NK-92 (cell line): ENCODE data around the gene WWC1.

Experiments used
- DNase-seq: peaks from one replicate; lab custom pipeline; 2025; ENCODE audit not compliant: unreplicated experiment; lab: John Stamatoyannopoulos, UW

Gene WWC1

DNA sequence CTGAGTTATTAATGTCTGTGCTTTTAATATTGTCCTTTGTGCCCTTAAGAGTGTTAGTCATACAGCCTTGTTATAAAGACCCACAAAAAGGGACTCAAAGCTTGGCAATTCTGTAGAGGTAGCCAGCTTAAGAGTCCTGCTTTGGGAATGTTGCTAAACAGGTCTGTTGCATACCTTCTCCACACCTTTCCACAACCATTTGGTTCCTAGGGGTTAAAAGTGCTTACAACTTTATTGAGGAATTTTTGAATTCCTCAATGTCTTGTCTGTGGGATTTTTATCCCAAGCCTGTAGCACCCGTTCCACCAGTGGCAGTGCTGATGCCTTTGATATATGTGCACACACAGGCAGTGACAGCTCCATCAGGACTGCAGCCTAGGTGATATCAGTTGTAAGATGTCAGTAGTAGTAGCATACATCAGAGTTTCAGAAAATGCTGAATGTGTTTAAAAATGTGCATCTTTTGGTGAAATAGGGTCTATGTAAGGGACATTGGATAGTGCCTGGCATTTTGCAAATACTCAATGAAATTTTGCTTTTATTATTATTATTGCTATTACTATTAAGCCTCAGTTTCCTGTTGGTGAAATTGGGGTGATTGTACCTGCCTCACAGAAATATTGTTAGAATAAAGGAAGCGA is 68.5 kb downstream of the WWC1 start:
- DNase-seq: no peak

DNA sequence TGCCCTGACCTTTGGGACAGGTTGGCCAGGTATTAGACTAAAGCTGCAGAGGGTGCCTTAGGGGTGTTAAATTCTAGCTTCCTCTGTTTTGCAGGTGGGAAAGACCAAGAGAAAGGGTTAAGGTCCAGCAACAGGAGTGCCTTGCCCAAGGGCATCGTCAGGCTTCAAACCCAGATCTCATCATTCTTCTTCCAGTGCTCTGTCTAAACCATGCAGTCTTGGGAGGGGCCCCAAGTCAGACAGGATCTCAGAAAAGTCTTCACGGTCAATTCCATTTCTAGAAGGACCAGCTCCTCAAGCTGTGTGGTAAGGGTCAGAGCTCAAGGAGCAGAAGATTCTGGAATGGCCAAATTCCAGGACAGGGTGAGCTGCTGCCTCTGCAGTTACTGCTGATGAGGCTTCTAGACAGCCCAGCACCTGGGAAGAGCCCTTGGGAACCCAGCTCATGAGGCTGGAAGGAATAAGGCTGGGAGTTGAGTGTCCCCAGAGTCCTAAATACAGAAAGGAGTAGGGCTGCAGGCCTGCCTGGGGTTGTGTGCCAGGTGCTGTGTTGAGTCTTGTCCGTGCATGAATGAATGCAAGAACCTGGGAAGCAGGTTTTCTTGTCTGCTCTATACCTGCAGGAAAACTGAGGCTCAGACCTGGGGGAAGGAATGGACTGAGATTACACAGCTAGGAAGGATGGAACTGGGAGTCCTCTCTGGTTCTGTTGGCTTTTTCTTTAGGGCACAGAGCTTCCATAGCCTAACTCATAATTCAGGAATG is 69.3 kb downstream of the WWC1 start:
- no peak for DNase-seq

DNA sequence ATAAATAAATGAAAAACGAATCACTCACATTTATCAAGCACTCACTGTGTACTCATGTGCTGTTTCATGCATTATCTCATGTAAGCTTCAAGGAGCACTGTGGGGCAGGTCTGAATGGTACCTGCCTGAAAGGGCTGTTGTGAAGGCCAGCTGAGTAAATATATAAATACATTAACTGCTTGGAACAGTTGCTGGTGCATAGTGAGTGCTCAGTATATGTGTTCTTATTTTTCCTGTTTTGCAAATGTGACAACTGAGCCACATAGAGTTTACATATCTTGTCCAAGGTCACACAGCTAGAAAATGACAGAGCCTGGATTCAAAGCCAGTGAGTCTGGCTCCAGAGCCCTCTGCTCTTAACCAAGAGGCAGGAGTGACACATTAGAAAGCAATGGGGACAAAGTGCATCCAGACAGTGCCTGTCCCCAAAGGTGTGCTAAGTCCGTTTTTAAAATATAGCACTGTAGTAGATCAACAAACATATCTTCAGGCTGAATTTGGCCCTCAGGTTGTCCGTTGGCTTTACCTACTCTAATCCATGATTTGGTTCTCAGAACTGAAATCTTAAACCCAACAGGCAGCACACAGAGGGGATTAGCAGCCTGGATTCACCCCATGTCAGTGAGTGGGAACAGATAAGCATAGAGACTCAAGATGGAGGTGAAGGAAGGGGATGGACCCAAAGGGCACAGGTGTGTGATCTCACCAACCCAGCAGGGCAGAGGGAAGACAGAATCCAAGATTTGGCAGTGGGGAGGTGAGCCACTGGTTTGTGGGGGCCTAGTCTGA is 70.8 kb downstream of the WWC1 start:
- DNase-seq: no peak

DNA sequence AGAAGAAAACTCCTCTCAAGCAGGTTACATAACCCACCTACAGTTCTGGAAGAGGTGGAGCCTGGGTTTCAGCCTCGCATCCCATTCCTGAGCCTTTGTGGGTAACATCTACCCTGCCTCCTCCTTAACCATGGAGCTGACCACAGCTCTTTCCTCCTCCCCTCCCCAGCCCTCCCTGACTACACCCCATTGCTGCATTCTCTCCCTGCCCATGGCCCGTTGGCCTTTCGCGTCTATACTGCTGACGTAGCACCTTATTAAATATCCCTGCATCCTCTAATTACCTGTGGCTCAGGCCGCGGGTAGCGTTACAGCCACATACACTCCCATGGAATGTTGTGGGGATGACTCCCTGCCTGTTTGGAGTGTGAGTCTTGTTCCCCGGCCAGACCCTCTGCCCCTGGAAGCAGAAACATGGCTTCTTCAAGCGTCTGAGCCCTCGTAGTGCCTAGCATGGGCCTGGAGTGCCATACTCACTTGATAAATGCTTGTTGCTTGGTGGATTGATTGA is 72.8 kb downstream of the WWC1 start:
- DNase-seq: no peak

DNA sequence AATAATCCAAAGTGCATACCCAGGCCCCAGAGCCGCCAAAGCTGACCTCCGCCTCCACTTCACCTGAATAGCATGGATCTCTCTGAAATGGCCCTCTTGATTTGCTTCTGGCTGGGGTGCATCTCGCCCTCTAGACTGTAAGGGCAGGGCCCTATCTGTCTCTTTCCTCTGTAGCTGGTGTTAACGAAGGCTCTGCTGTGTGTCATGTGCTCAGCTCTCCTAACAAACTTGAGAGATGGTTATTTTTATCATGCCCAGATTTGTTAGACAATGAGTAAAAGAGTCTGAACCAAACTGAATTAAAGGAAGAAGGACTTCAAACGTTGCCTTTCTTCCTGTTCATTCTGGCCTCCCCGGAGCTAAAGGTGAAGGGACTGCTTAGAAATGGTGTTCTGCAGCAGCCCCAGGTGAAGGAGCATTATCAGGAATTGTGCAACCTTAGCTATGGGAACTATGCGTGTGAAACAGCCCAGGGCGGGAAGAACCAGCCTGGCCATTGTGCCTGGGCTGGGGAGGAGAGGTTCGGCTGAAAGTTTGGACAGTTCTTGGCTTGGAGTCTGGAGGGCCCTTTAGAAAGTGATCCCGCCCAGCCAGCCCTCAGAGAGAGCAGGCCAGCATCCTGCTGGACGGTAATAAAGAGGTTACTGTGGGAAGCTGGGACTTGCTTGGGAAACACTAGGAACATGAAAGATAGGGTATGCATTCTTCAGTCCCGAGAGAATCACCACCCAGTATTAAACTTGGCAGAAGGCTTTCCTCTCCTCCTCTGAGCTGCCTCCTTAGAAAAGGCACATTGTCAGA is 73.5 kb downstream of the WWC1 start:
- DNase-seq: no peak

DNA sequence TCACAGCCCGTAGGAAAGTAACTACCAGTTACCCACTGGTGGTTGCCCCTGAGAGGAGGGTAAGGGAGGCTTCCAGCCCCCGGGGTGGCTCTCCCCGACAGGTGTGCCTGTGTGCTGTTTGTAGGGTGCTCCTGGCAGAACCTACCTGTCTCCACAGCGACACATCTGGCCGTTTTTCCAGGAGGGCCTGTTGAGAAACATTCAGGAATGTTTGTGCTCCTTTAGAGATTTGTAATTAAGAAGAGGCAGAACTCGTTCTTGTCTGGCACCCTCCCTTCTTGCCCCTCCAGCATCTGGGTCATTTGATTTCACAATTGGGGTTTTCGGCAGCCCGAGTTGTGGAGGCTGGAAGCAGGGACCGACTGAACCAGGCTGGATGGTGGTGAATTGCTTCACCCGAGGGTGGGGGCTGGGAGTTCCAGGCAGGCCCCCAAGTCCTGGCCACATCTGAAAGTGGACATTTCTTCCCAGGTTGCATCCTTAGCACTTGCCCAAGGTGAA is 74.2 kb downstream of the WWC1 start:
- DNase-seq: no peak

DNA sequence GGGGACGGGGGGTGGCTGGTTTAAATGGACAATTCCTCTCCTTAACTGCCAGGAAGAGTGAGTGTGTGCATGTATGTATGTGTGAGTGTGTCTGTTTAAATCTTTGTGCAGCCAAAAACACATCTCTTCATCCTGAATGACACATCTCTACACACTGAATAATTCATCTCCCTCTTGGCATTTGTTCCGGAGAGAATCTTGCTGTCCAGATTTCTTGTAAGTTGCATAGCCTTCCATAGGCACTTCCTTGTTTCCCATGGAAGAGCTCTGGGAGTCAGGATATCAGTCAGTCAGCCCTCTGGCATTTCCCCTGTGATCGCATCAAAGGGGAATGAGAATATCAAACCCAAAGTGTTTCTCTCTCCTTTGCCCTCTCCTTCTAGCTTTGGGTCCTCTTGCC is 74.7 kb downstream of the WWC1 start:
- no peak for DNase-seq

DNA sequence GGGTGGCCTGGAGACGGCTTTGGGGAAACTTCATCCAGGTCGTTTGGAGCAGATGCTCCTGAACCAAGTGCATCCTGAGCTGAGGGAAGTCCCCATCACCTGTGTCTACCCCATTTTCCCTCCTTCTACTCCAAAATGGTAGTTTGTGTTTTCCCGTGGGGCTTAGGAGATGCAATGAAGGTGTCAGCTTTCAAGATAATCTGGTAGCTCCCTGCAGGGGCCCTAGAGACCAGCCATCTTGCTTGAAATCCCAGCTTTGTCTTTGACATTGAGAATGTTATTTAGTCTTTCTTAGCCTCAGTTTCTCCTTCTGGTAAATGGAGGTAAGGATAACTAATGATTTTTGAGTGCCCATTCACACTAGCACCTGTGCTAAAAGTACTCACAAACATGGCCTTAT is 77.4 kb downstream of the WWC1 start:
- no peak for DNase-seq

DNA sequence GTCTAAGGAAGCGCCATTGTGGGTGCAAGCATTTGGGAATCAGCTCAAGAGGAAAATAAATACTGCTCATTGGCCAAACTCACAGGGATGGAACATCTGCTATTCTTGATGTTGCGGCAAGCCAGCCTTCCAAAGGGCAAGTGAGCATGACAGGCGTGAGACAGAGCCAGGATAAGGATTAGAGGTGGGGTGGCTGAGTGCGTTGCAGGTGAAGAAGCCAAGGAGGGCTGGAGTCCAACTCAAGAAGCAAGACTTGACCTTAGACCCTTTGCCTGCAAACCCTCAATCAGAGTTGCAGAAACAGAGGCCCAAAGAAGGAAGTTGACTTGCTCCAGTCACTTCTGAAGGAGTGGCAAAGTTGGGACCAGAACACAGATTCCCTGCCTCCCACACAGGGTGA is 79.4 kb downstream of the WWC1 start:
- DNase-seq: no peak

DNA sequence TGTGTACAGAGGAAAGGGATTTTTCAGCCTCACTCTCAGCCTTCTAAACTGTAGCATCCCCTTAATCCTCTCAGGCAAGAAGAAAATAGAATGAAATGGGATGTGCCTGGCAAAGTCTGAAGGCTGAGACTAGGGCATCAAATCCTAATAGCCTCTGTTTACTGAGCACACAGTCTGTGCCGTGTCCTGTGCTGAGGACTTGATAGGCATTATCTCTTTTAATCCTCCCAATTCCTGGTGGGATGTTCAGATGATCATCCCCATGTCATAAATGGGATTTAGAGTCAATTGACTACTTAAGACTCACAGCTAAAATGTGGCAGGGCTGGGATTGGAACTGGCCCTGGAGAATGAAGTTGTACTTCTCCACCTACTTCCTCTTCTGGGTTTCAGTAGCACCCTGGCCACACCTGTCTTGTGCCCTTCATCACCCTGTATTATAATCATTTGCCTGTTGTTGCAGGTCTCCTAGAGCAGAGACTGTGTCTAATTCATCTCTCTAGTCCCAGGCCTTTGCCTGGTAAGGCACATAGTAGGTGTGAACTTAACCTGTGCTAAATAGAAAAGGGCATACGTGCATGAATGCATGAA is 81.0 kb downstream of the WWC1 start:
- DNase-seq: no peak

DNA sequence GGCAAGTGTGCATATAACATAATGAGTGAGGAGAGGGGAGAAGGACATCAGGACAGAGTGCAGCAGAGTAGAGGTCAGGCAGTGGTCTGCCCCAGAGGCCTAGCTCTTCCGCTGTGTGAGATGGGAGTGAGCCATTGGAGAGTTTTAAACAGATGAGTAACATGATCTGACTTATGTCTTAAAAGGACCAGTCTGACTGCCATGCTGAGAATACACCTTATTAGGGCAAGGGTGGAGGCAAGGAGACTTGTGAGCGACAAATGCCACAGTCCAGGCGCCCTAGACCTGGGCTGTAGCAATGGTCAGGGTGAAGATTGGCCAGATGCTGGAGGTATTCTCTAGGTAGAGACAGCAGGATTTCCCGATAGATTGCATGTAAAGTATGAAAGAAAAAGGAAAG is 83.1 kb downstream of the WWC1 start:
- no peak for DNase-seq

DNA sequence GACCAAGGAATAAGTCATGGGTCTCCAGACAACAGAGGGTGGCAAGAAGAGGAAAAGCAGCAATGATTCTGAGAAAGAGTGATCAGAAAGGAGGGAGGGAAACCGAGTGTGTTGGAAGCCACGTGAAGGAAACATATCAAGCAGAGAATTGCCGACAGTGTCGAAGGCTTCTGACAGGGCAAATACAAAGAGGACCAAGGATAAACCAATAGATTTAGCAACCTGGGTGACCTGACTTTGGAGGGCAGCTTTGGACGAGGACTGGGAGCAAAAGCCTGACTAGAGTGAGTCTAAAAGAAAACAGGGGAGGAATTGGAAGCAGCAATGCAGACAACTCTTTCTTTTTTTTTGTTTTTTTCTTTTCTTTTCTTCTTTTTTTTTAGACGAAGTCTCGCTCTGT is 83.8 kb downstream of the WWC1 start:
- no peak for DNase-seq

DNA sequence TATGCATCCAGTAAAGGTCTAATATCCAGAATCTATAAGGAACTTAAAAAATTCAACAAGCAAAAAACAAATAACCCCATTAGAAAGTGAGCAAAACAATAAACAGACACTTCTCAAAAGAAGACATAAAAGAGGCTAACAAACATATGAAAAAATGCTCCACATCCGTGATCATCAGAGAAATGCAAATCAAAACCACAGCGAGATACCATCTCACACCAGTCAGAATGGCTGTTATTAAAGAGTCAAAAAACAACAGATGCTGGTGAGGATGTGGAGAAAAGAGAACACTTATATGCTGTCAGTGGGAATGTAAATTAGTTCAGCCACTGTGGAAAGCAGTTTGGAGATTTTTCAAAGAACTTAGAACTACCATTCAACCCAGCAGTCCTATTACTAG is 86.1 kb downstream of the WWC1 start:
- DNase-seq: no peak

DNA sequence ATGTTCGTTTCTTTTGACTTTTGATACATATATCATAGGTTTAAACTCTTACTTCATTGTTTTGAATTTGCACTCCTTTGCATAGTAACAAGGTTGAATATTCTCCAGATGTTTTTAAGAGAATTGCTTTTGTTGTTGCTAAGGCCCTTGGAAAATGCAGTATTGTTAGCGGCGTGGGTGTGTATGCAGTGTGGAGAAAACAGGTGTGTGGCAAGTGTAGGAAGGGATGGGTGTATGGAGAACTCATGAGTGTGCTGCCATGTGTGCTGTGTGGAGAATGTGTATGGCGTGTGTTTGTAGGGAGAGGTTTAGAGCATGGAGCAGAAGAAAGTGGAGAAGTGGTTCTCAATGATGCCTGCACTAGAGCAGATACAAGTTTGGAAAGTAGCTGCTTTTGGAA is 87.3 kb downstream of the WWC1 start:
- DNase-seq: no peak

DNA sequence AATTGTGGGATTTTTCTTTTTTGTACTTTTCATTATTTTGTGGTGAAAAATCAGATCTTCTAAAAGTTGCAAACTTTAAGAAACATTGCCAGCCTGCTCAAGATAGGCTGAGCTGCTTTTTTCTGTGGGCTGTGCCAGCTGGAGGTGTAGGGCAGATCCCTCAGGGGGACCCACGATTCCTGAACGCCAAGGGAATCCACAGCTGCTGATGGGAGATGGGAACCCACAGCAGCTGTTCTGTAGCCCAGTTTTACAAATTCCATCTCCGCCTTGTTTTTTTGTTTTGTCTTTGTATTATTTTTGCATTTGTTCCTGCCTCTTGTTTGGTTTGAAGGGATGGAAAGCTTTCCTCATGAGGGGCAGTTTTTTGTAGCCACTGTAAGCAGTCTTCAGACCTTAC is 91.0 kb downstream of the WWC1 start:
- no peak for DNase-seq

DNA sequence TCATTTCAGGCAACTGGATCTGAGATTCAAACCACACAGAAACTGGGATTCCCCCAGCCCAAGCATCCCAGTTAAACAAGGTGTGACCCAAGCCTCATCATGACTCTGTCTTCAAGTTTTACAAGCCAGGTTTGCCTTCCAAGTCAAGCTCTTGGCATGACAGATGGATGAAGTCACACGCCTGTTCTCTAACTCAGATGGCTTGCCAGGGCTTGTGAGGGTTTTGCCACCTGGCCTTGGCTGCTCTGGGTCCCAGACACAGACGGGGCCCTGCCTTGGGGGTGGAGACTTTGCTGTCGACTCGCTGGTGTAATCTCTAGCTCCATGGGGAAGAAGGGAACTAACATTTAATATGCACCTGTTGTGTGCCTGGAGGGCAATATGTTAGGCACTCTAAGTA is 99.0 kb downstream of the WWC1 start:
- DNase-seq: no peak

DNA sequence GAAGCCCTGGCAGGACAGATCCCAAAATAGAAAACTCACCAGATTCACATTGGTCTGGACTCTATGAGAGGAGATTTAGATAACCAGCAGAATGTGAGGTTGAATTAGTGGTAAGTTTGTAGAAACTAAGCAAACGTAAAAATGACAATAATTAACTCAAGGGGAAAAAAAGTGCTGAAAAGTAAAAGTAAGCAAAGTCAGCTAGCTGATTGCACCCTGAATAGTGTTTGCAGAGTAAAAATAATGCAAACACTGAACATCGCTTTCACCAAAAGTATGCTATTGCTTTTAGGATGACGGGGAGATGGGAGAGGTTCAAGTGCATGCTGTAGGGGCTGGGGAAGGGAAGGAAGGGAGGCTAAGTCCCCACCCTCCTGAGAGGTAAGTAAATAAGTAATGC is 102.3 kb downstream of the WWC1 start:
- no peak for DNase-seq

DNA sequence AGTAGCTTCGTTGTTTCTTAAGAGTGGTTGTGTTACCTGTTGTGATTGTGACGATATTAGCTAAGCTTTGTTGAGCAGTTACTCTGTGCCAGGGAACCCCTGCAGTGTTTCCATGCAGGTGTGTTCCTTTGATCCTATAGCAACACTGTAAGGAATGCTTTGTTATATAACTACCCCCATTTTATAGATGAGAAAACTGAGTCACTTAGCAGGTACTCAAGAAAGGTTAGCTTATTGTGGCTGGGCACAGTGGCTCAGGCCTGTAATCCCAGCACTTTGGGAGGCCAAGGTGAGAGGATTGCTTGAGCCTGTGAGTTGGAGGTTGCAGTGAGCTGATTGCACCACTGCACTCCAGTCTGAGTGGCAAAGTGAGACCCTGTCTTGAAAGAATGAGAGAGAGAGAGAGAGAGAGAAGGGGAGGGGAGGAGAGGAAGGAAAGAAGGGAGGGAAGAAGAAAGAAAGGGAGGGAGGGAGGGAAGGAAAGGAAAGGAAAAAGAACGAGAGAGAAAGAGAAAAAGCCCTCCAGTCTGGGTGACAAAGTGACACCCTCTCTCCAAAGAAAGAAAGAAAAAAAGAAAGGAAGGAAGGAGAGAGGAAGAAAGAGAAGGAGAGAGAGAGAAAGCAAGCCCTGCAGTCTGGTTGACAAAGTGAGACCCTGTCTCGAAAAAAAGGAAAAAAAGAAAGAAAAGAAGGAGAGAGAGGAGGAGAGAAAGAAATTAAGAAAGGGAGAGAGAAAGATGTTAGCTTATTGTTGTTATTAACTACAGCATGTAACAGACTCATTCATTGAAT is 109.2 kb downstream of the WWC1 start:
- DNase-seq: no peak

DNA sequence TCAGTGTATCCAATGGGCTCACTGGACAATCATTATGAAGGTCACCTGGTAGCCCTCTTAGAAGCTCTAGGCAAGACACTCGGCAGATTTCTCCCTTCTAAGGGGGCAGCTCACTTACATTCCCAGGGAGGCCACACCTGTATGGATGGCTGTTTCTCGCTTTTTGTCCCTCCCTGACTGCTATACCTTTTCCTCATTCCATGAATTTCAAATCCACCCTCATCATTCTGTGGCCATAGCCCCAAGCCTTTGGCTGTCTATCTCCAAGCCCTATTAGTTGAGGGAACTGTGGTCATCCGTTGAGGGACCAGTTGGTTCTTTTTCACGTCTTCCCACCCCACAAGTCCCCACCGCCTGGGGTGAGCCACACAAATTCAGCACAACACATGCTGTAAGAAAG is 109.8 kb downstream of the WWC1 start:
- DNase-seq: no peak

DNA sequence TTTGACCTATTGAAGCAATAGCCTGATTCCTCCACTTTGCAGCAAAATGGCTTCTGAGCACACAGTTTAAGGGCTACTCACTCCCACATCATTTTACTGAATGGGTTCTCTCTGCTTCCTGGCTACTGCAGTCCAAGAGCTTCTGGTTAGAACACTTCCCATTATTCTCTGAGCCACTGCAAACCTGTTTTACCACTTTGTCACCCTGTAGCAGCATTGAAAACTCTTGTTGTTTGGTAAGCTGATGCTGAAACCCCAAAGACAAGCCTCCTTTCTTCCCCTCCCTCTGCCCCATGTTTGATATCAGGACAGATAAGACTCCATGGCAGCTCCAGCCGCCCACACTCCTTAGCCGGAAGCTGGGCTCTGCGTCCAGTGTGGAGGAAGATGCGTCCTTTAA is 110.4 kb downstream of the WWC1 start:
- DNase-seq: no peak
